Nephron (organoid): Measurements from ENCODE around the gene DHX8.
"Not testable (repeated sequence)": the region's sequence is repeated elsewhere in the genome, so short reads cannot be mapped to it uniquely, and the experiment has no call there.

Experiments used
- H3K27ac Mint-ChIP-seq, 3 experiments: 2 replicates each; pipeline ENCODE4 v1.8.0; 2020; ENCODE audit warnings: mixed read lengths in 3 of 3, mild to moderate bottlenecking in 2 of 3, moderate library complexity in 1 of 3
- H3K27me3 Mint-ChIP-seq: 2 replicates; pipeline ENCODE4 v1.8.0; 2021; ENCODE audit warnings: low read depth, mild to moderate bottlenecking, moderate library complexity, mixed read lengths
- H3K36me3 Mint-ChIP-seq: 2 replicates; pipeline ENCODE4 v1.8.0; 2020; ENCODE audit warnings: low read depth, mixed read lengths
- H3K4me1 Mint-ChIP-seq: 2 replicates; pipeline ENCODE4 v1.8.0; 2020; ENCODE audit warnings: mixed read lengths
- H3K4me3 Mint-ChIP-seq, 3 experiments: 2 replicates each; pipeline ENCODE4 v1.8.0; 2020; ENCODE audit warnings: mild to moderate bottlenecking in 3 of 3, mixed read lengths in 3 of 3, moderate library complexity in 2 of 3
- H3K9me3 Mint-ChIP-seq: 2 replicates; pipeline ENCODE4 v1.8.0; 2020; ENCODE audit warnings: mixed read lengths
- TF ChIP-seq, protein P1 (sequence below), 3 experiments: fragments of 200-600 bp; sonication (generic); IDR thresholded peaks; one replicate each; pipeline ENCODE4 v1.5.0; 2021; ENCODE audit warnings: antibody characterized with exemption in 3 of 3; ENCODE audit not compliant: unreplicated experiment in 3 of 3

Gene DHX8

DNA sequence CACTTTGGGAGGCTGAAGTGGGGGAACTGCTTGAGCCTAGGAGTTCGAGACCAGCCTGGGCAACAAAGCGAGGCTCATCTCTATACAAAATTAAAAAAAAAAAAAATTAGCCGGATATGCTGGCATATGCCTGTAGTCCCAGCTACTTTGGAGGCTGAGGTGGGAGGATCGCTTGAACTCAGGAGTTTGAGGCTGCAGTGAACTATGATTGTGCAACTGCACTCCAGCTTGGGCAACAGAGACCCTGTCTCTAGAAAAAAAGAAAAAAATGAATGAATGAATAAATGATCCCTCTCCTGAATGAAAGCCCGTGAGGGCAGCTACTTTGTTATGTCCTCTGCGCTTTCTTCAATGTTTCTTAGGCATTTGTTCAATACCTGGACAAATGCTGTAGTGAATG lies 27.7 kb upstream of the DHX8 start:
- TF ChIP-seq, protein P1, sequence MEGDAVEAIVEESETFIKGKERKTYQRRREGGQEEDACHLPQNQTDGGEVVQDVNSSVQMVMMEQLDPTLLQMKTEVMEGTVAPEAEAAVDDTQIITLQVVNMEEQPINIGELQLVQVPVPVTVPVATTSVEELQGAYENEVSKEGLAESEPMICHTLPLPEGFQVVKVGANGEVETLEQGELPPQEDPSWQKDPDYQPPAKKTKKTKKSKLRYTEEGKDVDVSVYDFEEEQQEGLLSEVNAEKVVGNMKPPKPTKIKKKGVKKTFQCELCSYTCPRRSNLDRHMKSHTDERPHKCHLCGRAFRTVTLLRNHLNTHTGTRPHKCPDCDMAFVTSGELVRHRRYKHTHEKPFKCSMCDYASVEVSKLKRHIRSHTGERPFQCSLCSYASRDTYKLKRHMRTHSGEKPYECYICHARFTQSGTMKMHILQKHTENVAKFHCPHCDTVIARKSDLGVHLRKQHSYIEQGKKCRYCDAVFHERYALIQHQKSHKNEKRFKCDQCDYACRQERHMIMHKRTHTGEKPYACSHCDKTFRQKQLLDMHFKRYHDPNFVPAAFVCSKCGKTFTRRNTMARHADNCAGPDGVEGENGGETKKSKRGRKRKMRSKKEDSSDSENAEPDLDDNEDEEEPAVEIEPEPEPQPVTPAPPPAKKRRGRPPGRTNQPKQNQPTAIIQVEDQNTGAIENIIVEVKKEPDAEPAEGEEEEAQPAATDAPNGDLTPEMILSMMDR (IDR thresholded peaks at IDR 0.05; ENCODE audit: unreplicated experiment in 3 of 3): no peak
- Mint-ChIP-seq H3K4me1 (peaks cover 48% of the 10 kb centered on the region), H3K36me3 (no peaks in the 10 kb centered on the region), H3K4me3 (no peak overlapping the region), H3K27ac (no peak overlapping the region), H3K27me3 (peaks cover 24% of the 10 kb centered on the region), H3K9me3 (peaks cover 3% of the 10 kb centered on the region)

DNA sequence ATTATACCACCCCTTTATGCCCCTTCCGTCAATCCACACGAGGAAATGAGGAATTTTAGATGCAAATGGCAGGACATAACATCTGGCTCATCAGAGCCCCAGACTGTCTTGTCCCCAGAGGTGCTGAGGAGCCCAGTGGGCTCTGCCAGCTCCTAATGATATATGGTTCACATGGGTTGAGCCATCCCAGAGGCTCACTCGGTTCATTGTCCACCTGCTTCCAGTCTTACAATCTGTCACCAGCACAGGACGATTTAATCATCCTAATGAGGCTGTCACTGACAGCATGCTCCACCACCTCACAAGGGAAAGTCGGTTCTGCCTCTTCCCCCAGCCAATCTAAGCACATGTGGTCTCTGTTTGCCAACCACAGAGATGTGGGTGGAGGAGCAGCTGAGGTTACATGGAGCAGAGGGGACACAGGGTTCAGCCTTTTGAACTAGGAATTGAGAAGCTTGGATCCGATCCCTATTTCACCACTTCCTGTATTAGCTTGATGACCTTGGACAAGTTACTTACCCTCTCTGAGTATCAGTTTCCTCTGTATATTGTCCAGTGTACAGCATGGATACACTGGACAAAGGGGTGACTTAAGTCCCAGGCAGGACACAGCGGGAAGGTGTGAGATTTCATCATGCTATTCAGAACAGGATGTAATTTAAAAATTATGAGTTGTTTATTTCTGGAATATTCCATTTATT lies 27.0 kb upstream of the DHX8 start:
- H3K27me3 Mint-ChIP-seq: peaks cover 24% of the 10 kb centered on the region
- H3K27ac Mint-ChIP-seq: peak overlapping the region in 1 of 3 experiments; percentile 49
- H3K36me3 Mint-ChIP-seq: no peaks in the 10 kb centered on the region
- no peaks in the 10 kb centered on the region for H3K9me3 Mint-ChIP-seq
- H3K4me1 Mint-ChIP-seq: peaks cover 48% of the 10 kb centered on the region
- H3K4me3 Mint-ChIP-seq: no peak overlapping the region
- TF ChIP-seq, protein P1 (IDR thresholded peaks at IDR 0.05; ENCODE audit: unreplicated experiment in 3 of 3): no peak

DNA sequence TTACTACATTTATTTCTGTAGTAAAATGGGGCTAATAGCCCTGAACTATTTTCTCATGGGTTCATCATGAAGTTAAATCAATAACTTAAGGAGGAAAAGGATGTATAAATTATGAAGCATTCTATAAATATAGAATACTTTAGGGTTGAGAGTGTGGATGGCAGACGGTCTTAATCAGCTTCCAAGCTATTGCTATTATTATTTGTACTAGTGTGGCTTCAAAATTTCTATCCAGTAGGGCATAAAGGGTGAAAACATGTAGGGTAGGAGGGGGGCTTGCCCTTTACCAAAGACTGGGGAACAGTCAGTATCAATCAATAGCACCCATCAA lies 26.4 kb upstream of the DHX8 start:
- Mint-ChIP-seq H3K4me1 (peaks cover 48% of the 10 kb centered on the region), H3K27ac (peak overlapping the region in 2 of 3 experiments; percentile 39 to 73), H3K27me3 (peaks cover 24% of the 10 kb centered on the region), H3K9me3 (no peaks in the 10 kb centered on the region), H3K36me3 (no peaks in the 10 kb centered on the region), H3K4me3 (no peak overlapping the region)
- TF ChIP-seq, protein P1 (IDR thresholded peaks at IDR 0.05; ENCODE audit: unreplicated experiment in 3 of 3): no peak

DNA sequence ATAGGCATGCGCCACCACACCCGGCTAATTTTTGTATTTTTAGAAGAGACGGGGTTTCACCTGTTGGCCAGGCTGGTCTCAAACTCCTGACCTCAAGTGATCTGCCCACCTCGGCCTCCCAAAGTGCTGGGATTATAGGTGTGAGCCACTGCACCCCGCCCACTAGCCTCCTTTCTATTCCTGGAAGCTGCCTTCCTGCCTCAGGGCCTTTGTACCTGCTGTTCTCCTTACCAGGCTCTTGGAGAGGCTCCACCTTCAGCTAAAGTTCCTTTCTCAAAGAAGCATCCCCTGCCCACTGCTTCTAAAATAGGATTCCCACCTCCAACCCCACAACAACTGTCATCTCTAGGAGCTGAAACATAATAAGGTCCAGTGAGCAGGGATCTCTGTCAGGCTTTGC lies 23.9 kb upstream of the DHX8 start:
- peaks cover 37% of the 10 kb centered on the region for H3K4me1 Mint-ChIP-seq
- not testable (repeated sequence) for H3K9me3 Mint-ChIP-seq

DNA sequence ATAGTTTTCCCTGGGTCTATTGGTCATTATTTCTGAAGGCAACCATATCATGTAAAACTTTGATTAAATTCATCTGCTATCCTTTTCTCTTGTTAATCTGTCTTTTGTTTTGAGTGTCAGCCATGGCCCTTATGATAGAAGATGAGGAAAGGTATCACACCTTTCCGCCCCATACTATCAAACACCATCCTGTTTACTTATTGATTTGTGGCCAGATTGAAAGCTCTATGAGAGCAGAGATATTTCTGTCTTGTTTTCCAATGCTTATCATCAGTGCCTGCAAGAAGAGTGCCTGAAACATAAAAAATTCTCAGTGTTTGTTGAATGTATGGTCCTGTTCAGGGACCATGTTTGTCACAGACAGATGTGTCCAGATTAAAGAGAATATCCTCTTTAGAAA lies 22.6 kb upstream of the DHX8 start:
- no peak overlapping the region for H3K27ac Mint-ChIP-seq
- H3K4me3 Mint-ChIP-seq: no peak overlapping the region
- peaks cover 40% of the 10 kb centered on the region for H3K27me3 Mint-ChIP-seq
- TF ChIP-seq, protein P1 (IDR thresholded peaks at IDR 0.05; ENCODE audit: unreplicated experiment in 3 of 3): no peak
- no peaks in the 10 kb centered on the region for H3K36me3 Mint-ChIP-seq
- H3K4me1 Mint-ChIP-seq: peaks cover 34% of the 10 kb centered on the region
- no peaks in the 10 kb centered on the region for H3K9me3 Mint-ChIP-seq

More for the DNA sequence above, 23.9 kb upstream of the DHX8 start:
- not testable (repeated sequence) for H3K36me3 Mint-ChIP-seq, H3K27ac Mint-ChIP-seq, H3K4me3 Mint-ChIP-seq
- peaks cover 31% of the 10 kb centered on the region for H3K27me3 Mint-ChIP-seq

DNA sequence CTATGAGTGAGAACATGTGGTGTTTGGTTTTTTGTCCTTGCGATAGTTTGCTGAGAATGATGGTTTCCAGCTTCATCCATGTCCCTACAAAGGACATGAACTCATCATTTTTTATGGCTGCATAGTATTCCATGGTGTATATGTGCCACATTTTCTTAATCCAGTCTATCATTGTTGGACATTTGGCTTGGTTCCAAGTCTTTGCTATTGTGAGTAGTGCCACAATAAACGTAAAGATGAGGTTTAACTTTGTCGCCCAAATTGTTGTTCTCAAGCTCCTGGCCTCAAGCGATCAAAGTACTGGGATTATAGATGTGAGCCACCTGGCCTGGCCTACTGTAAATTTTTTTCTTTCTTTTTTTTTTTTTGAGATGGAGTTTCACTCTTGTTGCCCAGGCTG lies 21.2 kb upstream of the DHX8 start:
- H3K27ac Mint-ChIP-seq, H3K4me3 Mint-ChIP-seq, H3K9me3 Mint-ChIP-seq, H3K36me3 Mint-ChIP-seq: not testable (repeated sequence)
- Mint-ChIP-seq H3K4me1 (peaks cover 20% of the 10 kb centered on the region), H3K27me3 (peaks cover 40% of the 10 kb centered on the region)

DNA sequence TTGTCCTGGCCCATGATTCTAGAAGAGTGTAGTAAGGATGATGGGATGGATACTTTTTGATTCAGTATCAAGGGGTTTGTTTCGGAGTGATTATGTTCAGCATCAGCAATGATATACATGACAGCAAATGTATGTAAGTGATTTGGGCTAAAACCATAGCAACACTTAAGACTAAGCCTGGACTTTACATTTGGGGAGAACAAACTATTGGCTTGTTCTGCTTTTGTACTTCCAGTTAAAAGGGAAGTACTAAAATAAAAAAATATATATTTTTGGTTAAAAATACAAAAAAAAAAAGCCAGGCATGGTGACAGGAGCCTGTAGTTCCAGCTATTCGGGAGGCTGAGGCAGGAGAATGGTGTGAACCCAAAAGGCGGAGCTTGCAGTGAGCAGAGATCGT lies 20.5 kb upstream of the DHX8 start:
- H3K27ac Mint-ChIP-seq: no peak overlapping the region
- TF ChIP-seq, protein P1 (IDR thresholded peaks at IDR 0.05; ENCODE audit: unreplicated experiment in 3 of 3): no peak
- no peaks in the 10 kb centered on the region for H3K9me3 Mint-ChIP-seq
- H3K4me1 Mint-ChIP-seq: peaks cover 20% of the 10 kb centered on the region
- H3K4me3 Mint-ChIP-seq: no peak overlapping the region
- H3K27me3 Mint-ChIP-seq: peaks cover 36% of the 10 kb centered on the region
- no peaks in the 10 kb centered on the region for H3K36me3 Mint-ChIP-seq
